ENCODE results near the gene ADD2.
"Not testable (repeated sequence)": the region's sequence is repeated elsewhere in the genome, so short reads cannot be mapped to it uniquely, and the experiment has no call there.

Gene ADD2

GRCh38 chr2:70767699-70768589, at the start of gene ADD2:
TSS of gene ADD2 (minus strand) at chr2:70768200. CDS start at chr2:70706408, 61,792 bp downstream.
- DNase-seq, result peak; percentile 36

DNA sequence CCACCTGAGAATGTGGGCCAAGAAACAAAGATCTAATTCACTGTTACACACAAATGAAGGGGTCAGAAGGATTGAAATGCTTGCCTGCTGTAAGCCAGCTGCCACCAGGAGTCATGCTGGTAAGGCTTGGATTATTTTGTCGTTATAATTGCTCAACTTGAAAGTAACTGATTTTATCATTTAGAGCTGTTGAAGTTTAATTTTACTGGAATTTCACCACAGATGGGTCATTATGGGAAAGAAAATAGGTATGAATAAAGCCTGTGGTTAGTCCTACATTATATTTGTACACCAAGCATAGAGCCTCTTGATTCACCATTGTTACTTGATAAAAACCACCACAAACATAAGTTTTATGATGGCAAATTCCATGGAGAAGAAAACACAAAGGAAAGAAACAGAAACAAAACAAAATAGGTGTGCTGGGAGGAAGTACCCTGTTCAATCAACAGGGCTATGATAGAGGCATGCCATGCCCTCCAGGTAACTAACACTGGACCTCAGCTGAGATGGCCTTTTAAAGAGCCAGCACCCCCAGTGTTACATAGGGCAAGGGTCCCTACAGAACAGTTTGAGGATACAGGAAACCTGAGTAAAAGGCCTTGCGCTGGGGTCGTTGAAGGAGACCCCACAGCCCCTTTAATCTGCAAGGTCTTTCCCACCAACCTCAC, 49.4 kb upstream of the ADD2 start:
- no peak for DNase-seq

- DNase-seq, result no peak
These were observed 48.7 kb upstream of the ADD2 start for GRCh38 chr2:70816726-70817125.

- DNase-seq, result no peak
These were observed 41.3 kb upstream of the ADD2 start for GRCh38 chr2:70808983-70809958.

- no peak for DNase-seq
These were observed 39.8 kb upstream of the ADD2 start for GRCh38 chr2:70807828-70808118.

- DNase-seq, result no peak
These were observed 39.3 kb upstream of the ADD2 start for GRCh38 chr2:70807102-70807827.

GRCh38 chr2:70806620-70807019, 38.6 kb upstream of the ADD2 start:
- DNase-seq, result no peak

GRCh38 chr2:70806013-70806412, 38.0 kb upstream of the ADD2 start:
- DNase-seq, result no peak

DNA sequence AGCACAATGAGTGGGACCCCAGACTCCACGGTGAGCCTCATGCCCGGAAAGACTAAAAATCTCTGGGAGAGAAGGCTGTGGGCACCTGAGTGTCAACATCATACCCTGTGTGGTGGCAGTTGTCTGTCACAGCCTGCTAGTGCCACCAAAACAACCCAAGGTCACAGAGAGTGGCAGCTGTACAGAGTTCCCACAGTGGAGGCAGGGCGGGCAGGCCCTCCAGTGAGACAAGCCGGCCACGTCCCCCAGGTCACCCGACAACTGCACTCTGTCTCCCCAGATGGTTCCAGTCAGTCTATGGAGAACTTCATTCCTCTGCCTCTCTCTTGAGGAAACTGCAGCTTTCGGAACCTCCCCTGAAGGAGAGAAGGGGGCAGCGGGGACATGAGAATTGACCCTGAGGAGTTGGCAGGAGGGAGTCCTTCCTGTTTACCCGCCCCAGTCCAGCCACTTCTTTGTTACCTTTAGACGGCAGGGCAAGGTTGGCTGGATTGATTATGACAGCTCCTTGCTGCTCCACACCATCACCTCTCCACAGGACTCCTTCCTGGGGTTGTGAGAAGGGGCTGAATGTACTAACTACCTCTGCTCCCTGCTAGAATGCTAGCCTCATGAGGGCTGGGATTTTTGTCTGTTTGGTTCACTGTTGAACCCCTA, 33.7 kb upstream of the ADD2 start:
- DNase-seq, result no peak

DNA sequence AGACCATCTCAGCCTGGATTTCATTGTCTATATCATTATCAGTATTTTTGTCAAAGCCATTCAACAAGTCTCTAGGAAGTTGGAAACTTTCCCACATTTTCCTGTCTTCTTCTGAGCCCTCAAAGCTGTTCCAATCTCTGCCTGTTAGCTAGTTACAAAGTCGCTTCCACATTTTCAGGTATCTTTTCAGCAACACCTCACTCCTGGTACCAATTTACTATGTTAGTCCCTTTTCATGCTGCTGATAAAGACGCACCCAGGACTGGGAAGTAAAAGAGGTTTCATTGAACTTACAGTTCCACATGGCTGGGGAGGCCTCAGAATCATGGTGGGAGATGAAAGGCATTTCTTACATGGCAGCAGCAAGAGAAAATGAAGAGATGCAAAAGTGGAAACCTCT, 31.7 kb upstream of the ADD2 start:
- no peak for DNase-seq

DNA sequence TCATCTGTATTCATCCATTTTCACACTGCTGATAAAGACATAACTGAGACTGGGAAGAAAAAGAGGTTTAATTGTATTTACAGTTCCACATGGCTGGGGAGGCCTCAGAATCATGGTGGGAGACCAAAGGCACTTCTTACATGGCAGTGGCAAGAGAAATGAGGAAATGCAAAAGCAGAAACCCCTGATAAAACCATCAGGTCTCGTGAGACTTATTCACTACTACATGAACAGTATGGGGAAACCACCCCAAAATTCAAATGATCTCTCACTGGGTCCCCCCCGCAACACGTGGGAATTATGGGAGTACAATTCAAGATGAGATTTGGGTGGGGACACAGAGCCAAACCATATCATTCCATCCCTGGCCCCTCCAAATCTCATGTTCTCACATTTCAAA, 30.0 kb upstream of the ADD2 start:
- DNase-seq, result not testable (repeated sequence)

DNA sequence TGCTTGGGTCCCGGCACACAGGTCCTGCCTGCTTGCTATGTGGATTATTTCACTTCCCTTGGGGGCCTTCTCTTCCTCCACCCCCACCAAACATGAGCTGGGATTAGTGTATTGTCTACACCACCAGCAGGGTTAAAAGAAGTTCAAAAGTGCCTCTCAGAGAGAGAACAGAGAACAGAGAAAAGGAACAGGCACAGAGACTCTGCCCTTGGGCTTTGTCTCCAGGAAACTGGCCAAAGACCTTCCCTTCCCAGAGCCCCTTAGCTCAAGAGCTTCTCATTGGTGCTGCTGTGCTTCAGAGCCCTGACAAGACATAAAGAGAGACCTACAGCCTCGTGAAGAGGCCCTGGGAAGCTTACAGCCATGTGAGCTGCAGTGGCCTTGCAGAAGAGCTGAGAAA, 29.5 kb upstream of the ADD2 start:
- no peak for DNase-seq

- no peak for DNase-seq
These were observed 28.3 kb upstream of the ADD2 start for GRCh38 chr2:70796262-70796661.

- DNase-seq, result no peak
These were observed 27.4 kb upstream of the ADD2 start for GRCh38 chr2:70795164-70795995.

DNA sequence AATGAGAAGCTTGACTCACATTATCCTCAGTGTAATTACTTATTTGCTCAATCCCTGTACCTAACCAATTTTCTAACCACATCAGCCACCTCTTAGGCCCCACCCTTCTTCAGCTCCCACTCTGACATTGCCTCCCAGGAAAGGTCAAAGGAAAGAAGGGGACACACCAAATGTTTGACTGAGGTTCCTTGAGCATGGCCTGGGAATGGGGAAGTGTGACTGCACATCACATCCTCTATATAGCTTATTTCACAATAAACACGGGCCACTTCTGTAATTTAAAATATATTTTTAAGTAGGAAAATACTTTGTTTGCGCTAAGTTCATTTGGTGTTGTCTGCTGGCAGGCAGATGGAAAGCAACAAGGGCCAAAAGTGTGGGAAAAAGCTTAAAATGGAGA, 25.4 kb upstream of the ADD2 start:
- no peak for DNase-seq

DNA sequence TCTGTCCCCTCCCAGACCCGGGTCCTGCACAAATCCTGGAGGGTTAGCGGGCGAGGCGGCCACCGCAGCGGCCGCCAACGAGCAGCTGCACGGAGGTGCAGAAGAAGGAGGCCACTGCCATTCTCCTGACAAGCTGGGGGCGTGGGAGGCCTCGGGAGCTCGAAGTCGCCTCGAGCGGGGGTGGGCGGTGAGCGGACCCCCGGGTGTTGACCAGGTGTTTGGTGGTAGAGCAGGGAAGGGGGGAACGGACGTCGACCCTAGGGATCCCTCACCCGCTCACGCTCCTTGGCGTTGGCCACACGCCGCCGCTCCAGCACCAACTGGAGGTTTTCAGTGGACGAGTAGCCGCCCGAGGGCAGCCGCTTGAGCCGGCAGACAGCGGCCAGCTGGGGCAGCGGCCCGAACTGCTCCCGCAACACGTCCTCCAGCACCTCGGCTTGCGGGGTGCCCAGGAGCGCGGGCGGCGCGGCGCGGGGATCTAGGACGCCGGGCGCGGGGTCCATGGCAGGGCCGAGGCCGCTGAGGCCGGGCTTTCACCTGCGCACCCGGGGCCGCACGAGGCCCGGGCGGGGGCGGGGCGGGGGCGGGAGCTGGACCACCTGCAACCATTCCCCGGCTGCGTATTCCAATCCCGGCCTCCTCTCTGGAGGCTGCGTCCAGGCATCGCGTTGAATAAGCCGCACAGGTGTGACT, 22.3 kb upstream of the ADD2 start, which contains the start of gene FIGLA:
Gene FIGLA (minus strand): TSS at position 508 of the 693 bp plus-strand sequence. CDS start 5 bp downstream, at position 503.
- no peak for DNase-seq

GRCh38 chr2:70789304-70790135, 21.5 kb upstream of the ADD2 start:
- DNase-seq, result peak; percentile 63

GRCh38 chr2:70785137-70785911, 17.3 kb upstream of the ADD2 start:
- peak; percentile 28 for DNase-seq

DNA sequence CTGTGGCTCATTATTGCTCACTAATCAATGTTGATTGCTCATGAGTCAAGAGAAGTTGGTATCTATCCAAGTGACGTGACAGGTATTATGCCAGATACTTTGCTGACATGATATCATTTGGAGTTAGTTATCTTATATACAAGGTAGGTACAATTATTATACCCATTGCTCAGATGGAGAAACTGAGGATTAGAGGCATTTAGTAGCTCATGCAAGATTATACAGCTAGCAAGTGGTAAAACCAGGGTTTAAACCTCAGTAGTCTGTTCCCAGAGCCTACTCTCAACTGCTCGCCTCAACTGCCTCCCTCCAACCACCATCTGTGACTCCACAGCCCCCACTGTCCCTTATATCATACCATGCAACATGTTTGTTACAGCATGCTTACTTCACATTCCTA, 16.3 kb upstream of the ADD2 start:
- DNase-seq, result no peak
